ENCODE data around the gene CHD6.

The CHD6 gene

DNA sequence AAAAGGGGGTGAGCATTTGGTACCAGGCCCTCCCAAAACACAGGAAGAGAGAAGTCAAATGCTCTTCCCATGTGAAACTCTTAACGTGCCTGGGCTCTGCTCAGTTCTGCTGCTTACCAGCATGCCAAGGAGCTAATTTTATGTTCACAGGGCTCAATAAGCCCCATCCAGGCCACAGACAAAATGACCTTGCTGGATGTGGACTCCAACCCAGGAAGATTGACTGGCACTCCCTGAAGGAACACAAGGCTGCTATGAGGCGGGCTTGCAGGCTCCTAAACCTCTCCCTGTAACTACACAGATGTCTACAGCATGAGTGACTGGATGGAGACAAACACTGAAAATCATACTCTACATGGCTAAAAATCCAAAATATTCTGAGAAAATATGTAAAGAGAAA lies 50.6 kb downstream of the CHD6 start:
- Histone ChIP-seq H3K4me3 (ENCODE audit: low read depth, low read length) (no peak overlapping the region), H3K79me2 (peaks cover 64% of the 10 kb centered on the region), H3K27ac (no peak overlapping the region), H3K4me2 (ENCODE audit: low read length) (no peak overlapping the region), H3K4me1 (peaks cover 29% of the 10 kb centered on the region), H3K9ac (no peak overlapping the region), H2AFZ (no peak overlapping the region), H3K27me3 (ENCODE audit: control insufficient read depth, insufficient read depth, low read length) (no peaks in the 10 kb centered on the region), H3K9me3 (ENCODE audit: control insufficient read depth, low read length) (no peaks in the 10 kb centered on the region), H3K36me3 (ENCODE audit: control insufficient read depth, insufficient read depth, low read length) (no peaks in the 10 kb centered on the region)
- TF ChIP-seq, protein P1, sequence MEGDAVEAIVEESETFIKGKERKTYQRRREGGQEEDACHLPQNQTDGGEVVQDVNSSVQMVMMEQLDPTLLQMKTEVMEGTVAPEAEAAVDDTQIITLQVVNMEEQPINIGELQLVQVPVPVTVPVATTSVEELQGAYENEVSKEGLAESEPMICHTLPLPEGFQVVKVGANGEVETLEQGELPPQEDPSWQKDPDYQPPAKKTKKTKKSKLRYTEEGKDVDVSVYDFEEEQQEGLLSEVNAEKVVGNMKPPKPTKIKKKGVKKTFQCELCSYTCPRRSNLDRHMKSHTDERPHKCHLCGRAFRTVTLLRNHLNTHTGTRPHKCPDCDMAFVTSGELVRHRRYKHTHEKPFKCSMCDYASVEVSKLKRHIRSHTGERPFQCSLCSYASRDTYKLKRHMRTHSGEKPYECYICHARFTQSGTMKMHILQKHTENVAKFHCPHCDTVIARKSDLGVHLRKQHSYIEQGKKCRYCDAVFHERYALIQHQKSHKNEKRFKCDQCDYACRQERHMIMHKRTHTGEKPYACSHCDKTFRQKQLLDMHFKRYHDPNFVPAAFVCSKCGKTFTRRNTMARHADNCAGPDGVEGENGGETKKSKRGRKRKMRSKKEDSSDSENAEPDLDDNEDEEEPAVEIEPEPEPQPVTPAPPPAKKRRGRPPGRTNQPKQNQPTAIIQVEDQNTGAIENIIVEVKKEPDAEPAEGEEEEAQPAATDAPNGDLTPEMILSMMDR (IDR thresholded peaks at IDR 0.05) = no peak

DNA sequence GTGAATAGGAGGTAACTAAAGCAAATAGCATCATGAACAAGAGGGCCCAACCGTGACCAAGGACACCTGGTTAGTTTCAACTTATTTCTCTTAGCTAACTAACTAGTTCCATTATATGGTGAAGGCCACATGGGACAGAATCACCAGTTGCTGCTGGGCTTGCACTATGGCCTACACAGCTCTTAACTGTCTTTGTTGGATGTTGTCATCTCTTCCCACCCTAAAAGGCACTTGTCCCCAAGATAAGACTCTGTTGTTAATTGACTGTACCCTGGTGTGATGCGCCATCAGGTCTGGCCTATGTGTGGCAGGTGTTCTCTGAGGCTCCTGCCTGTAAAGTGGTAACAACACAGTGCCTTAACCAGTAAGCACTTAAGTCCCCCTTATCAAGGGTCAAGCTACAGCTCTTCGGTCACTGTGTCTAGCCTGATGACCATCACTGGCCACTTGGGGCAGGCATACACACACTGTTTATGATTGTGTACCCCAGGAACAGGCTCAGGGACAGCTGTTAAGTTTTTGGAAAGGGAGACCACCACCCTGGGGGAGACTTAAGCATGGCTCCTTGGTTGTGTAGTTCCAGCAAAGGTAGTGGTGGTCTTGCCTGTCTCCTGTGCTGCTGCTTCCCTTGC lies 51.2 kb downstream of the CHD6 start:
- no peaks in the 10 kb centered on the region for H3K27me3 ChIP-seq (ENCODE audit: control insufficient read depth, insufficient read depth, low read length)
- no peak overlapping the region for H3K4me2 ChIP-seq (ENCODE audit: low read length)
- peaks cover 58% of the 10 kb centered on the region for H3K79me2 ChIP-seq
- no peak overlapping the region for H3K9ac ChIP-seq
- H3K4me3 ChIP-seq (ENCODE audit: low read depth, low read length) = no peak overlapping the region
- H3K9me3 ChIP-seq (ENCODE audit: control insufficient read depth, low read length) = no peaks in the 10 kb centered on the region
- no peak overlapping the region for H3K27ac ChIP-seq
- TF ChIP-seq, protein P1 (IDR thresholded peaks at IDR 0.05) = no peak
- no peak overlapping the region for H2AFZ ChIP-seq
- H3K36me3 ChIP-seq (ENCODE audit: control insufficient read depth, insufficient read depth, low read length) = no peaks in the 10 kb centered on the region
- peaks cover 24% of the 10 kb centered on the region for H3K4me1 ChIP-seq

DNA sequence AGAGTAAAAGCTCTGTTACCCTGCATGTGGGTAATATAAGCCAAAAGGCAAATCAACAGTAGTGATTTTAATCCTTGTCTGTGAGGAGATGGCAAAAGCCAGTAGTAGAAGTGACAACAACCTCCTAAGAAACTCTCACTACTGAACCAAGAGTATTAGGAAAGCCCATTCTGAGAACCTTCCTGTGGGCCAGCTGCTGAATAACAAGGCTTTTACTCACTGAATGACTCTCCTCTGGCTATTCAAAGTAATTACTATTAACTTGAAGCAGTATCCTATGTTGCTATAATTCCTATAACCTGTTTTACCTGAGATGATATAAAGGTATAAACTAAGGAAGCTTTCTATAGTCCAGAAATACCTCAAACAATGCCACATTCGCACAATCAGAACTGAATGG lies 55.1 kb downstream of the CHD6 start:
- Histone ChIP-seq H3K9me3 (ENCODE audit: control insufficient read depth, low read length) (no peaks in the 10 kb centered on the region), H3K79me2 (peaks cover 46% of the 10 kb centered on the region), H3K4me2 (ENCODE audit: low read length) (no peak overlapping the region), H3K27ac (no peak overlapping the region), H3K27me3 (ENCODE audit: control insufficient read depth, insufficient read depth, low read length) (no peaks in the 10 kb centered on the region), H3K4me1 (peaks cover 45% of the 10 kb centered on the region), H3K4me3 (ENCODE audit: low read depth, low read length) (no peak overlapping the region), H3K9ac (no peak overlapping the region), H2AFZ (no peak overlapping the region), H3K36me3 (ENCODE audit: control insufficient read depth, insufficient read depth, low read length) (no peaks in the 10 kb centered on the region)
- TF ChIP-seq, protein P1 (IDR thresholded peaks at IDR 0.05) = no peak

DNA sequence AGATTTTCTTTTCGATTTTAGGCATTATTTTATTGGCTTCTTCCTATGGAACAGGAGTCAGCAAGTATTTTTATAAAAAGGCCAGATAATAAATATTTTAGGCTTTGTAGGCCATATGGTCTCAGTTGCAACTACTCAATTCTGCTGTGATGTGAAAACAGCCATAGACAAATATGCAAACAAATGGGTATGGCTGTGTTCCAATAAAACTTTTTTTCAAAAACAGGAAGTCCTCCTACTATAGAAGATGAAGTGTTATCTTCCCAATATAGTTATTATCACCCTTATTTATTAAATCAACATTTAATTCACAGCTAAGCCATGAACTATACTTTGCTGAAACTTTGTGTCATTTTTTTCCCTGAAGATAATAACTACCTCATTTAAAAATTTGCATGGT lies 57.2 kb downstream of the CHD6 start:
- H3K9ac ChIP-seq = no peak overlapping the region
- H3K4me1 ChIP-seq = peaks cover 46% of the 10 kb centered on the region
- no peak overlapping the region for H3K4me2 ChIP-seq (ENCODE audit: low read length)
- H3K36me3 ChIP-seq (ENCODE audit: control insufficient read depth, insufficient read depth, low read length) = no peaks in the 10 kb centered on the region
- no peak overlapping the region for H3K27ac ChIP-seq
- no peaks in the 10 kb centered on the region for H3K27me3 ChIP-seq (ENCODE audit: control insufficient read depth, insufficient read depth, low read length)
- H3K4me3 ChIP-seq (ENCODE audit: low read depth, low read length) = no peak overlapping the region
- no peak overlapping the region for H2AFZ ChIP-seq
- peaks cover 44% of the 10 kb centered on the region for H3K79me2 ChIP-seq
- TF ChIP-seq, protein P1 (IDR thresholded peaks at IDR 0.05) = no peak
- no peaks in the 10 kb centered on the region for H3K9me3 ChIP-seq (ENCODE audit: control insufficient read depth, low read length)

DNA sequence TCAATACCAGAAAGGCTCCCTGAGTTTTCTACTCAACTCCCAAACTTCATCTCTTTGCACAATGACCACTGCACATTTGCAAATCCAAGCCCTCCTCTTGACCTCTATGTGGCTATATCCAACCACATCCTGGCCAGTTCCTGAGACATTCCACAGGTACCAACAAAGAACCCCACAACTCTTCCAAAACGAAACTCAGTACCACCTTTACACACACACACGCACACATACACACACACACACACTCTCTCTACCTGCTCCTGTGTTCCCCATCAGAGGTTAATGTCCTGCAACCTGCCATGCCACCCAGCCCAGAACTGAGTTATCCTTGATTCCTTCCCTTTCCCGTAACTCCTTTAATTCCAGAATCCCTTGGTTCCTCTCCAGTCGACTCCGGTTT lies 58.5 kb downstream of the CHD6 start:
- H3K79me2 ChIP-seq = peaks cover 32% of the 10 kb centered on the region
- no peak overlapping the region for H2AFZ ChIP-seq
- no peak overlapping the region for H3K4me3 ChIP-seq (ENCODE audit: low read depth, low read length)
- H3K4me1 ChIP-seq = peaks cover 46% of the 10 kb centered on the region
- no peaks in the 10 kb centered on the region for H3K36me3 ChIP-seq (ENCODE audit: control insufficient read depth, insufficient read depth, low read length)
- H3K9me3 ChIP-seq (ENCODE audit: control insufficient read depth, low read length) = no peaks in the 10 kb centered on the region
- TF ChIP-seq, protein P1 (IDR thresholded peaks at IDR 0.05) = no peak
- no peaks in the 10 kb centered on the region for H3K27me3 ChIP-seq (ENCODE audit: control insufficient read depth, insufficient read depth, low read length)
- peak overlapping the region; percentile 43 for H3K27ac ChIP-seq
- H3K9ac ChIP-seq = no peak overlapping the region
- H3K4me2 ChIP-seq (ENCODE audit: low read length) = peak overlapping the region; percentile 53

Measured in parathyroid adenoma (tissue), 2 donors.